NCI-H2107 (cell line): Measurements from ENCODE around the gene CD81.

ENCODE experiments used
- DNase-seq: peaks from one replicate; lab custom pipeline; 2025; lab: John Stamatoyannopoulos, UW

Gene CD81

GRCh38 chr11:2436521-2437031, 59.5 kb downstream of the CD81 start:
- no peak for DNase-seq

- DNase-seq: no peak
These were observed 60.4 kb downstream of the CD81 start for GRCh38 chr11:2437516-2437915.

- no peak for DNase-seq
These were observed 62.7 kb downstream of the CD81 start for GRCh38 chr11:2439820-2440219.

- DNase-seq: no peak
These were observed 63.5 kb downstream of the CD81 start for GRCh38 chr11:2440646-2441045.

GRCh38 chr11:2441171-2441570, 64.1 kb downstream of the CD81 start:
- no peak for DNase-seq

GRCh38 chr11:2442589-2442988, 65.5 kb downstream of the CD81 start:
- no peak for DNase-seq

- DNase-seq: no peak
These were observed 66.3 kb downstream of the CD81 start for GRCh38 chr11:2443406-2443805.

- no peak for DNase-seq
These were observed 67.0 kb downstream of the CD81 start, which contains the start of gene TRPM5 for GRCh38 chr11:2443881-2444820. Gene TRPM5, minus strand, starts transcription at chr11:2444514. Its CDS starts 21,478 bp downstream, at chr11:2423036.

GRCh38 chr11:2444821-2445745, 68.0 kb downstream of the CD81 start, which contains the start of gene KCNQ1:
Gene KCNQ1, plus strand, starts transcription at chr11:2445008. Its CDS starts 91 bp downstream, at chr11:2445099.
- no peak for DNase-seq

- DNase-seq: no peak
These were observed 68.8 kb downstream of the CD81 start for GRCh38 chr11:2445746-2446551.

GRCh38 chr11:2446590-2447252, 69.6 kb downstream of the CD81 start:
- DNase-seq: no peak
